Large intestine (tissue), 3 donors: ENCODE data around the gene BBS7. TPM values are rescaled to one million over a fixed set of nuclear protein-coding genes. Genes with fewer than 3 reads are reported as not detected.

Experiments
- DNase-seq, 2 donors: peaks; one replicate each; pipeline versions ENCODE4 v3.0.0 to v3.0.0-alpha.2; 2013
- H3K27ac ChIP-seq: one replicate; pipeline ENCODE4 v1.5.1; 2013; ENCODE audit warnings: low read length
- H3K27me3 ChIP-seq: 2 replicates; pipeline ENCODE4 v1.6.1; 2013; ENCODE audit warnings: low read length; ENCODE audit not compliant: control insufficient read depth, insufficient read depth
- H3K36me3 ChIP-seq: 2 replicates; pipeline ENCODE4 v1.6.1; 2013; ENCODE audit warnings: low read length; ENCODE audit not compliant: control insufficient read depth, insufficient read depth
- H3K4me1 ChIP-seq: one replicate; pipeline ENCODE4 v1.6.1; 2013; ENCODE audit warnings: low read length; ENCODE audit not compliant: control insufficient read depth, insufficient read depth
- H3K4me3 ChIP-seq: one replicate; pipeline ENCODE4 v1.5.1; 2013; ENCODE audit warnings: low read length
- H3K9me3 ChIP-seq: one replicate; pipeline ENCODE4 v1.6.1; 2013; ENCODE audit warnings: mild to moderate bottlenecking, low read depth, low read length, moderate library complexity; ENCODE audit not compliant: control insufficient read depth
- WGBS: methylation state at CpG from one replicate; pipeline ENCODE4 v1.1.5; 2013; ENCODE audit warnings: low lambda C conversion rate; ENCODE audit not compliant: insufficient coverage; 5-methylcytosine and 5-hydroxymethylcytosine counted together
- polyA plus RNA-seq: library from polyadenylated mRNA; unstranded; fragments of 120-200 nt; gene quantifications from one replicate; pipeline ENCODE4 v1.2.1, GENCODE V29; 2013

The BBS7 gene
- polyA plus RNA-seq, 1 donor, result 17.1 TPM

DNA sequence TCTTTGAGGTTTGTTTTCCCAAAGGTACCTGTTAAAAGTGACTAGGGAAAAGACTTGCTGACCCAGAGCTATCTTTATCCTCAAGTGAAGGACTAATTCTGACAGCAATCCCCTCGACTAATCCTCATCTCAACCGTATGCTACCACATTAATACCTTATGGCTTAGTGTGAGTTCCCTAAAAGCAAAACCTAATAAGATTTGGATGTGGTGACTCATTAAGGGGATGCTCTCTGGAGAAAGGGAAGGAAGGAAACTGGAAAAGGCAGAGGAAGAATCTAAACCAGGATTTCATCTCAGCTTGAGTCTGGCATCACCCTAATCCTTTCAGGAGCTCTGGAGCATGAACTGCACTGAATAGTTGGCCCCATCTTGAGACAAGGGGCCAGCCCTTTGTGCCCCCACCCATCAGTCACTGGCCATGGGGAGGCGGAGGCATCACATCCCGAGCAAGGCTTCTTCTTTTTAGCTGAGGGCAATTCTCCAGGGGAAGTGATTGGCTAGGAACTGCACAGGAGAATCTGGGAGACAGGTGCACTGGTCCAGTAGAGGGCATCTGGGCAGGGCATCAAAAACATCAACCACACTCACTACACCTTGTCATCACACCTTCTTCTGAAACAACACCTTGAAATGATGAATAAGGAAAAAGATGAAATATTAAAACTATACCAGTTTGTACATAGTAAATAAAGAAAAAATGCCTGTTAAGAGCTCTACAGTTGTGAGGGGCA lies 6.9 kb upstream of the BBS7 start:
- H3K27ac ChIP-seq, result no peak overlapping the region
- no peaks in the 10 kb centered on the region for H3K36me3 ChIP-seq
- no peaks in the 10 kb centered on the region for H3K27me3 ChIP-seq
- H3K4me3 ChIP-seq, result no peak overlapping the region
- no peaks in the 10 kb centered on the region for H3K9me3 ChIP-seq
- DNase-seq, result no peak
- WGBS, result no CpG with 5 or more reads among the region's 4 CpGs
- no peaks in the 10 kb centered on the region for H3K4me1 ChIP-seq

DNA sequence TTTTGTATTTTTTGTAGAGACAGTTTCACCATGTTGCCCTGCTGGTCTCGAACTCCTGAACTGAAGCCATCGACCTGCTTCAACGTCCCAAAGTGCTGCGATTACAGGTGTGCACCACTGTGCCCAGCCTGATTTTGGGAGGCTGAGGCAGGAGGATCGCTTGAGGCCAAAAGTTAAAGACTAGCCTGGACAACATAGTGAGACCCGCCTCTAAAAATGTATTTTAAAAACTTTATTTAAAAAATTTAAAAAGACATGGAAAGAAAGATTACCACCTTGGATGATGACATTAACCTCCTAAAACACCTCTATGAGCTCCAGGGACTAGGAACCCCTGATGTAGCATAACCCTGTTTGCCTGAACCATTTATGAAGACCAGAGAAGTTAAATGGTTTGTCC lies 5.8 kb upstream of the BBS7 start:
- H3K4me1 ChIP-seq, result no peaks in the 10 kb centered on the region
- H3K27me3 ChIP-seq, result no peaks in the 10 kb centered on the region
- no peak for DNase-seq
- no peak overlapping the region for H3K4me3 ChIP-seq
- no peaks in the 10 kb centered on the region for H3K36me3 ChIP-seq
- H3K9me3 ChIP-seq, result no peaks in the 10 kb centered on the region
- WGBS, result 100% methylated on average over 1 of the region's 6 CpGs
- H3K27ac ChIP-seq, result no peak overlapping the region

DNA sequence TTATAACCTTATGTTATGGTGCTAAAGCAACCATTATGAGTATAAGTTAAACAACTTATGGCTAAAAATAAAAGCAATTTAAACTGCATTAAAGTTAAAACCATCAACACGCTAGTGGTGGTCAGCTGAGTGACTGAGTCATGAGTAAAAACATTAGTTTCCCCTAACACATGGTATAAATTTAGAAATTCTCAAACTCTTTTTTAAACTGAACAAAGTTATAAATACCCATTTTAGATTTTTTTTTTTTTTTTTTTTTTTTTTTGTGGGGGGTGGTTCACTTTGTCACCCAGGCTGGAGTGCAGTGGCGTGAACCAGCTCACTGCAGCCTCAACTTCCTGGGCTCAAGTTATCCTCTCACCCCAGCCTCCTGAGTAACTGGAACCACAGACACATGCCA lies 5.4 kb upstream of the BBS7 start:
- no peaks in the 10 kb centered on the region for H3K36me3 ChIP-seq
- no peak overlapping the region for H3K4me3 ChIP-seq
- no CpG with 5 or more reads among the region's 2 CpGs for WGBS
- no peak overlapping the region for H3K27ac ChIP-seq
- no peaks in the 10 kb centered on the region for H3K27me3 ChIP-seq
- H3K9me3 ChIP-seq, result no peaks in the 10 kb centered on the region
- H3K4me1 ChIP-seq, result no peaks in the 10 kb centered on the region
- DNase-seq, result no peak

DNA sequence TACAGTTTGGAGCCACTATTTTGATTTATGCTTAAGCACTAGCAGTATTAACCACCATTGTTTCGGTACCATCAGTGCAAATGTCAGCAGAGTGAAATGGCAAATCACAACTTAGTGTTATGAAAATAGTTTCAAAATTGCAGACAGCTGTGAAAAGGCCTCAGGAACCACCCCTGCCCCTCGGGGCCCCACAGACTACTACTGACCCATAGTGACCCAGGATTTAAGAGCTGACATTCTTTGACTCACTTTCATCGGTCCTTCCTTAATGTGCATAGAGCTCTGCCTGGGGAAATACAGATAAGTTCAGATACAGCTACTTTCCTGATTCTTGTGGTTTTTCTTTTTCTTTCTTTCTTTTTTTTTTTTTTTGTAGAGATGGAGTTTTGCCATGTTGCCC lies 3.3 kb upstream of the BBS7 start:
- Histone ChIP-seq H3K9me3 (no peaks in the 10 kb centered on the region), H3K36me3 (no peaks in the 10 kb centered on the region), H3K27me3 (no peaks in the 10 kb centered on the region), H3K4me3 (no peak overlapping the region), H3K27ac (no peak overlapping the region), H3K4me1 (no peaks in the 10 kb centered on the region)
- DNase-seq, result no peak
- WGBS, result 71% methylated on average over 1 of the region's 3 CpGs

DNA sequence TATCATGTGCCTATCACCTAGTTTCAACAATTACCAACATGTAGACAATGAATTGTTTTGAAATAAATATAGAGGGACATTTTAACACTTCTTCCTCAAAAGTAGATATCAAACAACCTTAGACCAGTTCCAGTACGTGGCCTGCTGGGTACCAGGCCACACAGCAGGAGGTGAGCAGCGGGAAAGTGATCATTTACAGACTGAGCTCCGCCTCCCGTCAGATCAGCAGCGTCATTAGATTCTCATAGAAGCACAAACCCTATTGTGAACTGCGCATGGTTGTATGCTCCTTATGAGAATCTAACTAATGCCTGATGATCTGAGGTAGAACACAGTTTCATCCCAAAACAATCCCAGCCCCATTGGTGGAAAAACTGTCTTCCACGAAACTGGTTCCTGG lies 6.5 kb downstream of the BBS7 start:
- peak in 1 of 2 donors; percentile 5 for DNase-seq
- H3K4me1 ChIP-seq, result no peaks in the 10 kb centered on the region
- no peaks in the 10 kb centered on the region for H3K9me3 ChIP-seq
- WGBS, result no CpG with 5 or more reads among the region's 7 CpGs
- no peak overlapping the region for H3K27ac ChIP-seq
- H3K4me3 ChIP-seq, result no peak overlapping the region
- peaks cover 9% of the 10 kb centered on the region for H3K36me3 ChIP-seq
- H3K27me3 ChIP-seq, result no peaks in the 10 kb centered on the region

DNA sequence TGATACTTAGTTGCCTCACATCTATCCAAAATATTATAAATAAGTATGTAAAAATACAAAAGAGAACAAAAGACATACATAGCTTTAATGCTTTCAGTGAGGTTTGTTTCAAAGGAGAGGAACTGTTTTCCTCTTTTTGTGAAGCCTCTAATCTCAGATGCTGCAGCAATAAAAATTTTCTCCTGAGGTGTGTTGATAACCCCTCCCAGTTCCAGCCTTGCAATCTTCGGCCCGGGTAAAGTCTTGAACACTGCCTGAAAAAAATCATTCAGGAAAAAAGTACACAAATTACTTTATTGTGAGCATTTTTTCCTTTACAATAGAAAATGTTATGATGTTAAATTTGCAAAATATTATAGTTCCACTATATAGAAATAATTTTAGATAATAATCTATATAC lies 8.8 kb downstream of the BBS7 start:
- peak; percentile 51 to 69 for DNase-seq
- Histone ChIP-seq H3K9me3 (no peaks in the 10 kb centered on the region), H3K4me1 (no peaks in the 10 kb centered on the region), H3K27ac (no peak overlapping the region), H3K27me3 (no peaks in the 10 kb centered on the region), H3K36me3 (peaks cover 13% of the 10 kb centered on the region), H3K4me3 (no peak overlapping the region)
- no CpG with 5 or more reads among the region's 2 CpGs for WGBS

DNA sequence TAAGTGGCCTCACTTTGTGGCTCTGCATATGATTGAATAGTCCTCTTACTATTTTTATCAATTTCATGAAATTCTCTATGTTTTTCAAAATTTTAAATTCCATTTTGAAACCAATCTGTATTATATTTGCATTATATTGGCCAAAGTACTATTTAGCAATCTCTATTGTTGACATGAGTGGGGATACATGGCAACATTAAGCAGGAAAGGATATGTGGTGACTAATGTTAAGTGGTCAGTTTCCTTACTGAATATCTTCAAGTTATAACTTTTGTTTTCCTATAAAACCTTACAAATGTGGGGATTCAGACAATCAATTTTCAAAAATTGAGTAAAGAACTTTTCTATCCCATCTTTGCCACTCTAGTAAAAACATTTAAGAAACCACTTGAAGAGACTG lies 10.2 kb downstream of the BBS7 start:
- no peak for DNase-seq
- H3K4me3 ChIP-seq, result no peak overlapping the region
- no peaks in the 10 kb centered on the region for H3K27me3 ChIP-seq
- no peaks in the 10 kb centered on the region for H3K9me3 ChIP-seq
- no peak overlapping the region for H3K27ac ChIP-seq
- H3K4me1 ChIP-seq, result no peaks in the 10 kb centered on the region
- H3K36me3 ChIP-seq, result peaks cover 10% of the 10 kb centered on the region

DNA sequence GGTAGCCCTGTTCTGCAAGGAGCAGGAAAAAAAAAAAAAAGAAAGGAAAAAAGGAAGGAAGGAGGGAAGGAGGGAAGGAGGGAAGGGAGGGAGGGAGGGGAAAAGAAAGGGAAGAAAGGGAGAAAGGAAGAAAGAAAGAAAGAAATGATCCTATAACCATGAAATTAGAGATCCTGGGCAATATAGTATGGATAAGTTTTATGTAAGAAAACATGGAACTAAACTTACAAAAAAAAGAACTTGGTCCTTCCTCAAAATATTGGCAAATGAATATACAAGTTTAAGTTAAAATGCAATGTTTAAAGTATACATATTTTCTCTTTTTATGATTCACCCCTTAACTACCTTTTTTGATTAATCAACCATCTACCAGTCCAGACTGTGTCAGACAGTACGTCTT lies 18.9 kb downstream of the BBS7 start:
- peaks cover 18% of the 10 kb centered on the region for H3K36me3 ChIP-seq
- no peaks in the 10 kb centered on the region for H3K9me3 ChIP-seq
- no peaks in the 10 kb centered on the region for H3K27me3 ChIP-seq
- no peak overlapping the region for H3K27ac ChIP-seq
- no peak overlapping the region for H3K4me3 ChIP-seq
- H3K4me1 ChIP-seq, result no peaks in the 10 kb centered on the region
- no peak for DNase-seq
- no CpG with 5 or more reads among the region's 1 CpG for WGBS

DNA sequence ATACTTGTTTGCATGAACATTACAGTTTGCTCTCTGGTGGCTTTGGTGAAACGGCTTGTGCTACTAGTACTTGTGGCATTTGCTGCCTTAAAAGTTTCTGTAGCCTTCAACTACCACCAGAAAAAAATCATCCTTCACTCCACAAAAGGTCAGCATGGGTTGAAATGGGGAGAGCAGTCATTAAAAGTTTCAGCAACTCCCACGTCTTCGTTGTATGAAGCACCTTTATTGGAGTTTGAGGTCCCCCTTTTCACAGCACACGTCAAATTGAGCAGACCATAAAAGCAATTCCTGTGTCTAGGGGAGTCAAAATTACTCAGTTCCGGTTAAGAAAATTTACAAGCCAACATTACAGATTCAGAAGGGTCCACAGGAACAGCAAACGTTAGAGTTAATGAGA lies 23.6 kb downstream of the BBS7 start:
- Histone ChIP-seq H3K27me3 (no peaks in the 10 kb centered on the region), H3K9me3 (no peaks in the 10 kb centered on the region), H3K4me3 (no peak overlapping the region), H3K27ac (no peak overlapping the region), H3K4me1 (no peaks in the 10 kb centered on the region), H3K36me3 (peaks cover 25% of the 10 kb centered on the region)
- no peak for DNase-seq
- WGBS, result no CpG with 5 or more reads among the region's 6 CpGs

DNA sequence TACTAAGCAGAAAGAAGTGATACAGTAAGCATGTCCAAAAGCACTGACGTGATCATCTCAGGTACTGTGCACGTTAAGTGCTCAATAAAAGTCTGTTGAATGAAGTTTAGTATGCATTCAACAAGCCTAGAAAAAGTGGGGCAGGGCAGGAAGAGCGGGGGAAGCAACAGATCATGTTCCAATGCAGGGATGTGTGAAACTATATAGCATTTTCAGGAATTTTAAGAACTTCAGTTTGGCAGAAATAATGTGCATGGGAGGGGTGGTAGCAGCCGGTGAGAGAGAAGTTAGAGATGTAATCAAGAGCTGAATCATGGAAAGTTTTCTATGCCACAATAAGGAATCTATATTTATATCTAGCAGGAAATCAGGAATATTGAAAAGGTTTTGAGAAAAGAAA lies 27.4 kb downstream of the BBS7 start:
- 100% methylated on average over 2 of the region's 4 CpGs for WGBS
- no peak for DNase-seq
- peaks cover 17% of the 10 kb centered on the region for H3K36me3 ChIP-seq
- H3K9me3 ChIP-seq, result no peaks in the 10 kb centered on the region
- H3K4me3 ChIP-seq, result no peak overlapping the region
- H3K27me3 ChIP-seq, result no peaks in the 10 kb centered on the region
- no peak overlapping the region for H3K27ac ChIP-seq
- H3K4me1 ChIP-seq, result no peaks in the 10 kb centered on the region

DNA sequence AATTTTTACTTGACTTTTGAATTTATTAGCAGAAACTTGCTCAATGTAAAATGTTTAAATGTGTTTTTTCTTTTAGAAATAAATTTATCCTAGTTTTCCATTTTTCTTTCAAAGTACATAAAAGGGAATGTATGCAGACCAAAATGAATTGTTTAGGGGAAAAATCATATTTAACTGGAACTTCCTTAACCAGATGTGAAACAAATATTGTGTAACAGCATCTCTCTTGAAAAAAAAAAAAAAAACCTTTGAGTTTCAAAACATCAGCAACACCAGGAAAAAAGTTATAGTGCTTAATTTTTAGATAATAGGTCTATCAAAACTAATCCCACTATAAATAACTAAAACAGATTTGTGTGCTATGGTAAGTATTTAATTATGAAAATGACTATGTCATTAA lies 32.1 kb downstream of the BBS7 start:
- Histone ChIP-seq H3K27ac (no peak overlapping the region), H3K36me3 (peaks cover 5% of the 10 kb centered on the region), H3K27me3 (no peaks in the 10 kb centered on the region)

More for the DNA sequence above, 32.1 kb downstream of the BBS7 start:
- no peak for DNase-seq
- Histone ChIP-seq H3K4me3 (no peak overlapping the region), H3K4me1 (no peaks in the 10 kb centered on the region), H3K9me3 (no peaks in the 10 kb centered on the region)
